ENCODE data around the gene NUP93. TPM values are rescaled to one million over a fixed set of nuclear protein-coding genes. Genes with fewer than 3 reads are reported as not detected.
A peak's percentile ranks its signal among the peaks of the same experiment; 100 is the strongest.

The NUP93 gene
- total and polyA plus RNA-seq, 2 experiments from 2014 or later = 23.5 to 35.7 TPM

GRCh38 chr16:56897026-56897799 lies 167.3 kb downstream of the NUP93 start:
- no peak for DNase-seq (ENCODE audit: low spot score)
- H3K36me3 ChIP-seq (replicated peaks; ENCODE audit: insufficient read depth, low read depth) = no peaks in the 10 kb centered on the region
- H2AFZ ChIP-seq = no peak overlapping the region
- no peak overlapping the region for H3K4me2 ChIP-seq
- no peaks in the 10 kb centered on the region for H3K4me1 ChIP-seq (ENCODE audit: insufficient read depth)
- H3K9me2 ChIP-seq (replicated peaks; ENCODE audit: insufficient read depth) = no peaks in the 10 kb centered on the region
- H3K79me2 ChIP-seq = no peaks in the 10 kb centered on the region
- H3K4me3 ChIP-seq = no peak overlapping the region
- 86% methylated on average over 8 of the region's 8 CpGs for WGBS (ENCODE audit: low lambda C conversion rate, missing lambda C conversion rate)
- no peak overlapping the region for H3K27ac ChIP-seq
- H3K9me3 ChIP-seq (ENCODE audit: low read depth) = no peaks in the 10 kb centered on the region
- TF ChIP-seq, protein P1, sequence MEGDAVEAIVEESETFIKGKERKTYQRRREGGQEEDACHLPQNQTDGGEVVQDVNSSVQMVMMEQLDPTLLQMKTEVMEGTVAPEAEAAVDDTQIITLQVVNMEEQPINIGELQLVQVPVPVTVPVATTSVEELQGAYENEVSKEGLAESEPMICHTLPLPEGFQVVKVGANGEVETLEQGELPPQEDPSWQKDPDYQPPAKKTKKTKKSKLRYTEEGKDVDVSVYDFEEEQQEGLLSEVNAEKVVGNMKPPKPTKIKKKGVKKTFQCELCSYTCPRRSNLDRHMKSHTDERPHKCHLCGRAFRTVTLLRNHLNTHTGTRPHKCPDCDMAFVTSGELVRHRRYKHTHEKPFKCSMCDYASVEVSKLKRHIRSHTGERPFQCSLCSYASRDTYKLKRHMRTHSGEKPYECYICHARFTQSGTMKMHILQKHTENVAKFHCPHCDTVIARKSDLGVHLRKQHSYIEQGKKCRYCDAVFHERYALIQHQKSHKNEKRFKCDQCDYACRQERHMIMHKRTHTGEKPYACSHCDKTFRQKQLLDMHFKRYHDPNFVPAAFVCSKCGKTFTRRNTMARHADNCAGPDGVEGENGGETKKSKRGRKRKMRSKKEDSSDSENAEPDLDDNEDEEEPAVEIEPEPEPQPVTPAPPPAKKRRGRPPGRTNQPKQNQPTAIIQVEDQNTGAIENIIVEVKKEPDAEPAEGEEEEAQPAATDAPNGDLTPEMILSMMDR (IDR thresholded peaks at IDR 0.05; ENCODE audit: poor library complexity) = no peak
- TF ChIP-seq EZH2 (IDR thresholded peaks at IDR 0.05; ENCODE audit: borderline replicate concordance) (no peak), EZH2phosphoT487 (IDR thresholded peaks at IDR 0.05; ENCODE audit: low read depth, severe bottlenecking, unreplicated experiment) (no peak)
- no peaks in the 10 kb centered on the region for H3K27me3 ChIP-seq
- no peaks in the 10 kb centered on the region for H4K20me1 ChIP-seq (ENCODE audit: insufficient read depth, poor library complexity, severe bottlenecking)

GRCh38 chr16:56898847-56899246 lies 168.9 kb downstream of the NUP93 start:
- Histone ChIP-seq H3K9me2 (replicated peaks; ENCODE audit: insufficient read depth) (no peaks in the 10 kb centered on the region), H2AFZ (no peak overlapping the region), H3K4me1 (ENCODE audit: insufficient read depth) (no peaks in the 10 kb centered on the region), H3K27ac (no peak overlapping the region), H3K79me2 (no peaks in the 10 kb centered on the region), H3K36me3 (replicated peaks; ENCODE audit: insufficient read depth, low read depth) (no peaks in the 10 kb centered on the region), H4K20me1 (ENCODE audit: insufficient read depth, poor library complexity, severe bottlenecking) (no peaks in the 10 kb centered on the region), H3K27me3 (no peaks in the 10 kb centered on the region), H3K4me2 (no peak overlapping the region), H3K4me3 (no peak overlapping the region), H3K9me3 (ENCODE audit: low read depth) (no peaks in the 10 kb centered on the region)
- TF ChIP-seq EZH2 (IDR thresholded peaks at IDR 0.05; ENCODE audit: borderline replicate concordance) (no peak), EZH2phosphoT487 (IDR thresholded peaks at IDR 0.05; ENCODE audit: low read depth, severe bottlenecking, unreplicated experiment) (no peak)
- TF ChIP-seq, protein P1 (IDR thresholded peaks at IDR 0.05; ENCODE audit: poor library complexity) = no peak
- 89% methylated on average over 8 of the region's 8 CpGs for WGBS (ENCODE audit: low lambda C conversion rate, missing lambda C conversion rate)
- no peak for DNase-seq (ENCODE audit: low spot score)

MicroRNA genes within 50 kb of the gene (microRNA counts, 767-probe panel; counts per million panel counts)
- microRNA hsa-miR-138-5p = not detected

Small RNAs within 50 kb of the gene (microRNA-seq; reads per million reads assigned to microRNA genes)
- gene MIR138-2 = 149 reads per million, percentile 63 among the genes with 10 or more reads in this experiment

Small RNAs within 50 kb of the gene (small RNA-seq; reads per million reads assigned to genes)
- 0.22 reads per million for gene MIR138-2

Other genes starting within 250 kb of the NUP93 start
- 39.0 and 47.0 TPM in 2 replicates for gene BBS2, start 210.1 kb upstream of the NUP93 start, total RNA-seq
- 31.5 and 40.8 TPM in 2 replicates for gene BBS2, start 210.1 kb upstream of the NUP93 start, polyA plus RNA-seq
- not detected in 2 replicates for gene MT4, start 165.1 kb upstream of the NUP93 start, total RNA-seq
- not detected in 2 replicates for gene MT4, start 165.1 kb upstream of the NUP93 start, polyA plus RNA-seq
- gene MT3, start 140.6 kb upstream of the NUP93 start, total RNA-seq = not detected in 2 replicates
- gene MT3, start 140.6 kb upstream of the NUP93 start, polyA plus RNA-seq = not detected in 2 replicates
- gene MT2A, start 121.5 kb upstream of the NUP93 start, total RNA-seq = 64.9 and 70.3 TPM in 2 replicates
- gene MT2A, start 121.5 kb upstream of the NUP93 start, polyA plus RNA-seq = 914 and 1,143 TPM in 2 replicates
- 42.3 and 65.5 TPM in 2 replicates for gene MT1E, start 104.3 kb upstream of the NUP93 start, total RNA-seq
- 105 and 121 TPM in 2 replicates for gene MT1E, start 104.3 kb upstream of the NUP93 start, polyA plus RNA-seq
- gene MT1M, start 97.5 kb upstream of the NUP93 start, total RNA-seq = 0.60 TPM in 1 of 2 replicates, not detected in the other
- gene MT1M, start 97.5 kb upstream of the NUP93 start, polyA plus RNA-seq = 0.26 TPM in 1 of 2 replicates, not detected in the other
- not detected in 2 replicates for gene MT1A, start 91.5 kb upstream of the NUP93 start, total RNA-seq
- gene MT1A, start 91.5 kb upstream of the NUP93 start, polyA plus RNA-seq = 1.9 and 2.7 TPM in 2 replicates
- gene MT1B, start 78.2 kb upstream of the NUP93 start, total RNA-seq = not detected in 2 replicates
- 0.47 and 2.2 TPM in 2 replicates for gene MT1B, start 78.2 kb upstream of the NUP93 start, polyA plus RNA-seq
- gene MT1F, start 72.2 kb upstream of the NUP93 start, total RNA-seq = 3.1 and 7.1 TPM in 2 replicates
- 8.7 and 11.8 TPM in 2 replicates for gene MT1F, start 72.2 kb upstream of the NUP93 start, polyA plus RNA-seq
- 49.7 and 64.1 TPM in 2 replicates for gene MT1G, start 62.1 kb upstream of the NUP93 start, total RNA-seq
- gene MT1G, start 62.1 kb upstream of the NUP93 start, polyA plus RNA-seq = 44.5 and 45.3 TPM in 2 replicates
- gene MT1H, start 60.3 kb upstream of the NUP93 start, total RNA-seq = 2.1 TPM in 1 of 2 replicates, not detected in the other
- 2.0 and 13.5 TPM in 2 replicates for gene MT1H, start 60.3 kb upstream of the NUP93 start, polyA plus RNA-seq
- gene MT1X, start 47.7 kb upstream of the NUP93 start, total RNA-seq = 39.8 and 52.0 TPM in 2 replicates
- 121 and 127 TPM in 2 replicates for gene MT1X, start 47.7 kb upstream of the NUP93 start, polyA plus RNA-seq
- not detected in 2 replicates for gene SLC12A3, start 135.1 kb downstream of the NUP93 start, total RNA-seq
- not detected in 2 replicates for gene SLC12A3, start 135.1 kb downstream of the NUP93 start, polyA plus RNA-seq
- gene HERPUD1, start 202.0 kb downstream of the NUP93 start, total RNA-seq = 201 and 253 TPM in 2 replicates
- gene HERPUD1, start 202.0 kb downstream of the NUP93 start, polyA plus RNA-seq = 185 and 199 TPM in 2 replicates
- not detected in 2 replicates for gene CETP, start 231.8 kb downstream of the NUP93 start, total RNA-seq
- not detected in 2 replicates for gene CETP, start 231.8 kb downstream of the NUP93 start, polyA plus RNA-seq

Measured in hepatocyte (in vitro differentiated cells).